HepG2 (cell line): ENCODE data around the gene ZNF625. TPM values are rescaled to one million over a fixed set of nuclear protein-coding genes. Genes with fewer than 3 reads are reported as not detected.

ENCODE experiments used
- ATAC-seq: fragments of 200-7000 bp; cut with Tn5 transposase; 3 replicates; pipeline ENCODE4 v1.9.1; 2020; ENCODE audit warnings: mild to moderate bottlenecking, moderate library complexity
- BruUV-seq: library from RNA; stranded (reverse); fragments of 400-500 nt; replicated peaks from 2 replicates; lab custom pipeline; 2021; lab: Mats Ljungman, UMichigan
- CTCF ChIA-PET: fragments of 300-600 bp; formaldehyde crosslinking; extraction: SDS; loops from one replicate; lab custom pipeline; 2021; ENCODE audit warnings: low total read pairs, inconsistent platforms, low intra/inter-chr PET ratio; lab: Yijun Ruan, JAX
- POLR2A ChIA-PET: fragments of 350-600 bp; sonication (Branson Sonifier 250); formaldehyde crosslinking; loops from one replicate; lab custom pipeline; 2020; ENCODE audit warnings: antibody characterized with exemption, inconsistent platforms; lab: Yijun Ruan, JAX
- DNase-seq: peaks from one replicate; pipeline ENCODE4 v3.0.0-alpha.2; 2015; ENCODE audit warnings: low spot score
- FAIRE-seq: peaks from 3 replicates; lab custom pipeline; 2011; peaks lifted over from hg19 to GRCh38; lab: Jason Lieb, UNC
- H2AFZ ChIP-seq: one replicate; pipeline ENCODE4 v1.6.1; 2011; ENCODE audit warnings: low read length, inconsistent platforms
- H3K27ac ChIP-seq: fragments of 300-600 bp; 3 replicates; pipeline ENCODE4 v1.8.0; 2011; ENCODE audit warnings: mixed run types, mild to moderate bottlenecking, mixed read lengths, low read length, inconsistent platforms; ENCODE audit not compliant: insufficient read depth; ENCODE audit errors: extremely low read length
- H3K27me3 ChIP-seq, 2 experiments: fragments of 200-600 bp in 1 of 2; 2 replicates in 1 of 2; 3 replicates in 1 of 2; pipeline versions ENCODE4 v1.6.0 to v1.8.0; 2011; ENCODE audit warnings: low read length in 2 of 2, mild to moderate bottlenecking in 2 of 2, moderate library complexity in 2 of 2, inconsistent platforms in 1 of 2; ENCODE audit not compliant: insufficient read depth in 2 of 2, control insufficient read depth in 1 of 2
- H3K36me3 ChIP-seq, 2 experiments: fragments of 200-600 bp in 1 of 2; replicated peaks in 1 of 2; 2 replicates in 1 of 2; 3 replicates in 1 of 2; pipeline versions ENCODE4 v1.5.1 to v1.8.0; 2011; ENCODE audit warnings: low read length in 2 of 2, inconsistent platforms in 1 of 2; ENCODE audit not compliant: insufficient read depth in 2 of 2, control insufficient read depth in 1 of 2
- H3K4me1 ChIP-seq: 2 replicates; pipeline ENCODE4 v1.5.1; 2012; ENCODE audit warnings: low read length, inconsistent platforms; ENCODE audit not compliant: insufficient read depth
- H3K4me2 ChIP-seq: 2 replicates; pipeline ENCODE4 v1.6.0; 2011; ENCODE audit warnings: low read depth, low read length, inconsistent platforms
- H3K4me3 ChIP-seq, 3 experiments: fragments of 200-600 bp in 1 of 3; sonication (generic), shearing (Covaris generic) in 1 of 3; replicated peaks in 1 of 3; 2 replicates each; pipeline ENCODE4 v1.5.1; 2011 to 2016; ENCODE audit warnings: low read length in 3 of 3, inconsistent platforms in 2 of 3, low read depth in 2 of 3, mild to moderate bottlenecking in 2 of 3, control low read depth in 1 of 3, mixed read lengths in 1 of 3; ENCODE audit not compliant: insufficient read depth in 1 of 3
- H3K79me2 ChIP-seq: one replicate; pipeline ENCODE4 v1.6.1; 2011; ENCODE audit warnings: low read length, inconsistent platforms; ENCODE audit not compliant: insufficient read depth
- H3K9ac ChIP-seq: 2 replicates; pipeline ENCODE4 v1.6.0; 2011; ENCODE audit warnings: mild to moderate bottlenecking, low read depth, low read length, inconsistent platforms; ENCODE audit not compliant: insufficient read depth
- H3K9me3 ChIP-seq: 2 replicates; pipeline ENCODE4 v1.5.1; 2012; ENCODE audit warnings: mild to moderate bottlenecking, low read length
- H4K20me1 ChIP-seq: 2 replicates; pipeline ENCODE4 v1.6.0; 2011; ENCODE audit warnings: inconsistent platforms, mild to moderate bottlenecking, low read length, moderate library complexity; ENCODE audit not compliant: insufficient read depth
- CENPT ChIP-seq: sonication (generic); formaldehyde crosslinking; IDR thresholded peaks from 2 replicates; pipeline ENCODE4 v1.8.0; 2022; ENCODE audit warnings: low read depth, mild to moderate bottlenecking, moderate library complexity, missing genetic modification reagents
- FOXA1 ChIP-seq, 2 experiments: fragments of 450-650 bp in 1 of 2; sonication (generic) in 1 of 2; formaldehyde crosslinking in 1 of 2; IDR thresholded peaks; 2 replicates each; pipeline versions ENCODE4 v1.4.0 to v1.6.1; 2016 to 2020; ENCODE audit warnings: missing genetic modification reagents in 1 of 2
- HOXA3 ChIP-seq: sonication (generic); formaldehyde crosslinking; IDR thresholded peaks from 2 replicates; pipeline ENCODE4 v1.5.0; 2020; ENCODE audit warnings: missing genetic modification reagents
- MBNL3 ChIP-seq: fragments of 250-450 bp; sonication (Bioruptor Pico); conservative IDR thresholded peaks from 2 replicates; pipeline ENCODE4 v1.8.0; 2022; ENCODE audit warnings: mild to moderate bottlenecking, inconsistent platforms
- RBFOX2 ChIP-seq: fragments of 200-400 bp; formaldehyde crosslinking; IDR thresholded peaks from 2 replicates; pipeline ENCODE4 v1.6.1; 2017; ENCODE audit warnings: low read depth, mild to moderate bottlenecking, low read length
- SRSF9 ChIP-seq: fragments of 200-400 bp; formaldehyde crosslinking; IDR thresholded peaks from 2 replicates; pipeline ENCODE4 v1.6.1; 2018; ENCODE audit warnings: borderline replicate concordance, mild to moderate bottlenecking, low read depth, low read length; ENCODE audit not compliant: insufficient read depth, poor library complexity, severe bottlenecking
- THAP8 ChIP-seq: sonication (generic); formaldehyde crosslinking; IDR thresholded peaks from 2 replicates; pipeline ENCODE4 v1.5.1; 2020; ENCODE audit warnings: missing genetic modification reagents, mild to moderate bottlenecking, borderline replicate concordance
- ZBED4 ChIP-seq: sonication (generic); formaldehyde crosslinking; IDR thresholded peaks from 2 replicates; pipeline ENCODE4 v1.4.0; 2020; ENCODE audit warnings: missing genetic modification reagents, borderline replicate concordance
- ZBTB1 ChIP-seq: sonication (generic); formaldehyde crosslinking; IDR thresholded peaks from 2 replicates; pipeline ENCODE4 v1.4.0; 2020; ENCODE audit warnings: missing genetic modification reagents, borderline replicate concordance
- ZBTB10 ChIP-seq: sonication (generic); formaldehyde crosslinking; IDR thresholded peaks from 2 replicates; pipeline ENCODE4 v1.4.0; 2020; ENCODE audit warnings: missing genetic modification reagents, borderline replicate concordance
- ZFP90 ChIP-seq: sonication (generic); formaldehyde crosslinking; IDR thresholded peaks from 2 replicates; pipeline ENCODE4 v1.8.0; 2022; ENCODE audit warnings: missing genetic modification reagents, mild to moderate bottlenecking, inconsistent platforms, borderline replicate concordance
- ZMAT5 ChIP-seq: sonication (generic); formaldehyde crosslinking; IDR thresholded peaks from 2 replicates; pipeline ENCODE4 v1.5.0; 2020; ENCODE audit warnings: mild to moderate bottlenecking, low read depth, missing genetic modification reagents, borderline replicate concordance
- ZNF3 ChIP-seq: IDR thresholded peaks from 2 replicates; pipeline ENCODE4 v1.7.0; 2017; ENCODE audit warnings: inconsistent platforms
- ZNF615 ChIP-seq: sonication (generic); formaldehyde crosslinking; IDR thresholded peaks from 2 replicates; pipeline ENCODE4 v1.5.0; 2020; ENCODE audit warnings: mild to moderate bottlenecking, missing genetic modification reagents, borderline replicate concordance
- WGBS: methylation state at CpG from one replicate; pipeline ENCODE4 v1.1.6; 2017; ENCODE audit warnings: low lambda C conversion rate; 5-methylcytosine and 5-hydroxymethylcytosine counted together
- in situ Hi-C: cut with HindIII; loops from 2 replicates; pipeline ENCODE4 v1.10.0; 2017; ENCODE audit warnings: low pct_unique_long_range_greater_than_20kb; ENCODE audit not compliant: extremely low pct_ligation_motif_present
- intact Hi-C: fragments of 100-400 bp; cut with micrococcal nuclease; formaldehyde crosslinking; loops from one replicate; pipeline ENCODE4 v1.10.0; 2022; ENCODE audit not compliant: unreplicated experiment
- polyA plus RNA-seq, 8 experiments: library from polyadenylated mRNA; depleted of rRNA in 3 of 8; stranded (reverse) in 7 of 8; unstranded in 1 of 8; fragments of >200 nt; fragmentation: Illumina TruSeq in 4 of 8; extraction: Trizol in 4 of 8; gene quantifications; 2 replicates each; pipeline versions ENCODE4 v1.2.1 to v1.2.3, GENCODE V29; 2011 to 2016; ENCODE audit warnings: low read depth in 4 of 8, missing spikeins in 1 of 8, mixed read lengths in 1 of 8; ENCODE audit not compliant: insufficient read depth in 1 of 8
- total RNA-seq, 5 experiments: library from RNA; depleted of rRNA; stranded (reverse); fragments of >200 nt; fragmentation: Illumina TruSeq; extraction: Trizol; gene quantifications; 2 replicates each; pipeline ENCODE4 v1.2.3, GENCODE V29; 2016; ENCODE audit warnings: low read depth in 1 of 5
- TF ChIP-seq, protein P1 (sequence below): sonication (generic); formaldehyde crosslinking; IDR thresholded peaks from 2 replicates; pipeline ENCODE4 v1.4.0; 2020; ENCODE audit warnings: missing genetic modification reagents, borderline replicate concordance

Gene ZNF625
- total and polyA plus RNA-seq, 2 of the 13 experiments (the other 11 are each of a cell fraction or from before 2014, with no cell fraction given), result 1.7 to 12.2 TPM

- no peak for ATAC-seq
- no peak for FAIRE-seq
- Histone ChIP-seq H3K27me3 (no peaks in the 10 kb centered on the region; a peak in 1 of 5 replicates), H3K9me3 (no peaks in the 10 kb centered on the region), H3K4me3 (no peak overlapping the region), H3K4me1 (peaks cover 6% of the 10 kb centered on the region; the same call in 1 of the 2 replicates), H3K79me2 (peaks cover 5% of the 10 kb centered on the region), H4K20me1 (no peaks in the 10 kb centered on the region), H3K27ac (no peak overlapping the region), H3K36me3 (peaks cover 14 to 30% of the 10 kb centered on the region in 2 experiments; a peak in 4 of 5 replicates), H3K9ac (no peak overlapping the region), H2AFZ (no peak overlapping the region), H3K4me2 (no peak overlapping the region)
- in situ Hi-C loops, result no loop called here
- WGBS, result 96% methylated on average over 8 of the region's 8 CpGs
- DNase-seq, result no peak
- ChIA-PET CTCF (no interaction called here), POLR2A (no interaction called here)
- BruUV-seq, result no TSS peak
- intact Hi-C loops, result no loop called here
- TF ChIP-seq MBNL3 (CRISPR knock-in tag) (no peak), ZBED4 (CRISPR knock-in tag) (no peak), ZFP90 (CRISPR knock-in tag) (no peak), ZBTB1 (CRISPR knock-in tag) (no peak), THAP8 (CRISPR knock-in tag) (no peak), HOXA3 (no peak), RBFOX2 (no peak), SRSF9 (no peak), CENPT (no peak), FOXA1 (IDR thresholded peaks at IDR 0.05) (no peak), FOXA1 (CRISPR knock-in tag; IDR thresholded peaks at IDR 0.05) (no peak), ZNF615 (CRISPR knock-in tag) (no peak), ZMAT5 (CRISPR knock-in tag) (no peak), ZBTB10 (no peak), ZNF3 (CRISPR knock-in tag) (no peak)
- TF ChIP-seq, protein P1, sequence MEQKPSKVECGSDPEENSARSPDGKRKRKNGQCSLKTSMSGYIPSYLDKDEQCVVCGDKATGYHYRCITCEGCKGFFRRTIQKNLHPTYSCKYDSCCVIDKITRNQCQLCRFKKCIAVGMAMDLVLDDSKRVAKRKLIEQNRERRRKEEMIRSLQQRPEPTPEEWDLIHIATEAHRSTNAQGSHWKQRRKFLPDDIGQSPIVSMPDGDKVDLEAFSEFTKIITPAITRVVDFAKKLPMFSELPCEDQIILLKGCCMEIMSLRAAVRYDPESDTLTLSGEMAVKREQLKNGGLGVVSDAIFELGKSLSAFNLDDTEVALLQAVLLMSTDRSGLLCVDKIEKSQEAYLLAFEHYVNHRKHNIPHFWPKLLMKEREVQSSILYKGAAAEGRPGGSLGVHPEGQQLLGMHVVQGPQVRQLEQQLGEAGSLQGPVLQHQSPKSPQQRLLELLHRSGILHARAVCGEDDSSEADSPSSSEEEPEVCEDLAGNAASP (CRISPR knock-in tag), result no peak
These were observed 11.2 kb downstream of the ZNF625 start for GRCh38 chr19:12145348-12145747.
